Limb (tissue), 2 donors: ENCODE measurements around the gene KATNAL2.

ENCODE experiments used
- DNase-seq, 2 donors: peaks; one replicate each; pipeline ENCODE4 v3.0.0-alpha.2; 2016; ENCODE audit errors: extremely low spot score in 2 of 2

The KATNAL2 gene, protein sequence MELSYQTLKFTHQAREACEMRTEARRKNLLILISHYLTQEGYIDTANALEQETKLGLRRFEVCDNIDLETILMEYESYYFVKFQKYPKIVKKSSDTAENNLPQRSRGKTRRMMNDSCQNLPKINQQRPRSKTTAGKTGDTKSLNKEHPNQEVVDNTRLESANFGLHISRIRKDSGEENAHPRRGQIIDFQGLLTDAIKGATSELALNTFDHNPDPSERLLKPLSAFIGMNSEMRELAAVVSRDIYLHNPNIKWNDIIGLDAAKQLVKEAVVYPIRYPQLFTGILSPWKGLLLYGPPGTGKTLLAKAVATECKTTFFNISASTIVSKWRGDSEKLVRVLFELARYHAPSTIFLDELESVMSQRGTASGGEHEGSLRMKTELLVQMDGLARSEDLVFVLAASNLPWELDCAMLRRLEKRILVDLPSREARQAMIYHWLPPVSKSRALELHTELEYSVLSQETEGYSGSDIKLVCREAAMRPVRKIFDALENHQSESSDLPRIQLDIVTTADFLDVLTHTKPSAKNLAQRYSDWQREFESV

DNA sequence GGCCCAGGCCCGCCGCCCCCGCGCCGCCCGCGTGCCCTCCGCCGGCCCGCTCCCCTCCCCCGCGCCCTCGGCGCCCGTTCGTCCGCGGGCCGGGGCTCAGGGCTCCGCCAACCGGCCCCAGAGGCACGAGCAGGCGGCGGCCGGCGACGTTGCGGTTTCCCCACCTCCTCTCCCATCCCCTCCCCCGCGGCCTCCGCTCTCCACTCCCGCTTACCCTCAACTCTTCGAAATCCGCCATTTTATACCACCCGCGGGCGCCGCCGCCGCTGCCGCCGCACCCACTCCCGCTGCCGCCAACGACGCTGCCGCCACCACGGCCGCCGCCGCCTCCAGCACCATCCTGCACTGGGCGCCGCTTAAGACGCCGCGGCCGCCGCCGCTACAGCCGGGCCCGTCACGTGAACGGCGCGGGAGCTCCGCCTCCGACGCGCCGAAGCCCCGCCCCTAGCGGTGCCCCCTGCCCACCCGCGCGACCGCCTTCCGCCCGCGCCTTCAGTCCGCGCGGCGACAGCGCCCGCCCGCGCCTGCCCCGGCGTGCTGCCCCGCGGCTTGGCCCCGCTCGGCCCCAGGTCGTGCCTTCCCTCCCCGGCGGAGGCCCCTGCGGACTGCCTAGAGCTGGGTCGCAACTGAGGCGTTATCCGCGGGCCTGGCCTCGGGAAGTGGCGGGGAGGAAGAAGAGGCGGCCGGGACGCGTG lies at the start of gene KATNAL2, which contains the start of gene PIAS2:
Gene KATNAL2, plus strand, starts transcription at position 495 of the 695 bp plus-strand sequence. CDS start 29,271 bp downstream, outside the sequence.
Gene PIAS2, minus strand, starts transcription at position 400 of the 695 bp plus-strand sequence. Its CDS starts 162 bp downstream, at position 238.
- peak; percentile 74 to 91 for DNase-seq

DNA sequence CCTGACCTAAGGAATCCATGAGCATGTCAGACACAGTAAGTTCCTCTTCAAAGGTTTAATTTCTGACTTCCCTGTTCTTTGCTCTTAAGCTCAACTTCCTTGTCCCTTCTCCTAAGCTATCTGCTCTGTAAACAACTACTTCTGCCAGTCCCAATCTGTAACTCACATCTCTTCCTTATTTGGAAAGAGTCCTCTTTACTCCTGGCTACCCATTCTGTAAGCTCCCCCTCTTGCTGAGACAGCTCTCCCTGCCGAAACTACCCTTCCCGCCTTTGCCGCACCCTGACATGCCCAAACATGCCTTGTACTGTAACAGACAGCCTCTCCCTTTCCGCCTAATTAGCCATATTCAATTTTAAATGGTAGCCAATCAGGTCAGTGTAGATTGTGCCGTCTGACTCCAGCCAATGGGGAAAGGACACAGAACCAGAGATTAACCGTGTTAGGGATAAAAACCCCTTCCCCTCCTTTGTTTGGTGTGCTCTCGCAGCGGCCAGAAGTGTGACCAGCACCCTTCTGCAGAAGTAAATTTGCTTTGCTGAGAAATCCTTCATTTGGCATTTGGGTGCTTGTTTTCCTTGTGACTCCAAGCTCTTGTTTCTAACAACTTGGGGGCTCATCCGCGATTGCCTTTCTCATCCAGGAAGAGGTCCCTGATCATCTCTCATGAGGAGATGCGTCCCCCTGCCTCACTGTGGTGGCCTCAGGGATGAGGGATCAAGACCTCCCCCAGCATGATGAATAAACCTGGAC lies 49.1 kb upstream of the KATNAL2 start:
- no peak for DNase-seq

DNA sequence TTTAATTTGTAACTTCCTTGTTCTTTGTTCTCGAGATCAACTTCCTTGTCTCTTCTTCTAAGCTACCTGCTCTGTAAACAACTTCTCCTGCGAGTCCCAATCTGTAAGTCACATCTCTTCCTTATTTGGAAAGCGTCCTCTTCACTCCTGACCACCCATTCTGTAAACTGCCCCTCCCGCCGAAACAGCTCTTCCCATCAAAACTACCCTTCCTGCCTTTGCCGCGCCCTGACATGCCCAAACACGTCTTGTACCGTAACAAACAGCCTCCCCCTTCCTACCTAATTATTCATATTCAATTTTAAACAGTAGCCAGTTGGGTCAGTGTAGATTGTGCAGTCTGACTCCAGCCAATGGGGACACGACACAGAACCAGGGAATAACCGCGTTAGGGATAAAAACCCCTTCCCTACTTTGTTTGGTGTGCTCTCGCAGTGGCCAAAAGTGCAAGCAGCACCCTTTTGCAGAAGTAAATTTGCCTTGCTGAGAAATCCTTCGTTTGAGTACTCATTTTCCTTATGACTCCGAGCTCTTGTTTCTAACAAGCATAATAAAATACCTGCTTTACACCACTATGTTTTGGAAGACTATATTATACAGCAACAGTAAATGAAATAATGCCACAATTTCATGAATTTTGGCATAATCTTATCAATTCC lies 39.9 kb upstream of the KATNAL2 start:
- DNase-seq, result no peak

DNA sequence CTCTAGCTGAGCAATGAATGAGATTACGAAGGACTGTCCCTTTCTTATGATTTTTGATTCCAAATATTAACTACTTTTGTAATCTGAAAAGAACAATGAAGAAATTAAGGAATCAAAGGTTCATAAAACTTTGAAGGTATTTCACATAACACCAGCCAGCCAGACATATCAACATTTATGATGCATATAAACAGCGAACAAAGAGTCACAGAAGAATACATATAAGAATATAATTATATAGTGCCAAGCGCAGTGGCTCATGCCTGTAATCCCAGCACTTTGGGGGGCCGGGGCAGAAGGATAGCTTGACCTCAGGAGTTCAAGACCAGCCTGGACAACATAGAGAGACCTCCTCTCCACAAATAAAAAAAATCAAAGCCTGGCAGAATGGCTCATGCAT lies 34.2 kb upstream of the KATNAL2 start:
- no peak for DNase-seq

DNA sequence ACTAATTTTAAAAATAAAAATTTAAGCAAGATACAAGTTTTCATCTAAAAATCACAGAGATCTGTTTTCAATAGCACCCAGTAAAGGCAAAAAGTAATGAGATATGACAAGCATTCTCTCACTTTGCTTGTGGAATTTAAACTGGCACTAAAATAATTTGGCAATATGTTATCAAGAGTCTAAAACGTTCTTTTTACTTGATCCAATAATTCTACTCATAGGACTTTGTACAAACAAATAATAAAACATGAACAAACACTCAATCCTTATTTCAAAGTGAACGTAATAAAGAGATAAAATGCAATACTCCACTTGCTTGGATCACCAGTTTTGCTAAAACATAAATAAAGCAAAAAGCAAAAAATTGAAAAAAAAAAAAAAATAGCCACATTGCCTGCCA lies 30.5 kb upstream of the KATNAL2 start:
- DNase-seq, result no peak

DNA sequence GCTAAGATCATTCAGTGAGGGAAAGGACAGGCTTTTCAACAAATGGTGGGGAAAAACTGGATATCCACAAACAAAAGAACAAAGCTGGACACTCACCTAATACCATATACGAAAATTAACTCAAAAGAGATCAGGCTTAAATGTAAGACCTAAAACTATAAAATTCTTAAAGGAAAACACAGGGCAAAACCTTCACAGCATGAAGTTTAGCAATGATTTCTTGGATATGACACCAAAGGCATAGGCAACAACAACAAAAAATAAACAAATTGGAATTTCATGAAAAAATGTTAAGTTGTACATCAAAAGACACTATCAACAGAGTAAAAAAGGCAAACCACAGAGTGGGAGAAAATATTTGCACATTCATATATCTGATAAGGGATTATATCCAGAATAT lies 28.4 kb upstream of the KATNAL2 start:
- DNase-seq, result no peak

DNA sequence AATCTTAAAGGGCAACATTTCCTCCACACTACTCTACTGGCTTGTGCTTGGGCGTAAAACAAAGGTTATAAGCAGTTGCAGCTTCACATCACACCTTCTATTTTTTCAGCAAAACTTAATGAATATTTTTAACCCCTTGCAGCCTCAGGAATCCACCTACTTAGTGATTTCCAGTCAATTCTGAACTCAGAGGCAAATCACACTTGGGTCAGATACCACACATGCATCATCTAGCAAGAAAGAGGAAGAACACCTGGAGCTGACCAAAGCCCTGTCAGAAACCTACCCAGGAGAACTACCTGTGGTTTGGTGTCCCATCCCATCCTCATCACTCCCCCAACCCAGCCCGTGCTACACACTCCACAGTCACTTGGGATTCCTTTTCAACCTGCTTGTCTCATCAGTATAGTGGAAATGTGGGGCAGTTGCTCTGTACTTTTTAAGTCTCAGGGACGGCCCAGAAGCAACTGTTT lies 25.6 kb upstream of the KATNAL2 start:
- DNase-seq, result no peak

DNA sequence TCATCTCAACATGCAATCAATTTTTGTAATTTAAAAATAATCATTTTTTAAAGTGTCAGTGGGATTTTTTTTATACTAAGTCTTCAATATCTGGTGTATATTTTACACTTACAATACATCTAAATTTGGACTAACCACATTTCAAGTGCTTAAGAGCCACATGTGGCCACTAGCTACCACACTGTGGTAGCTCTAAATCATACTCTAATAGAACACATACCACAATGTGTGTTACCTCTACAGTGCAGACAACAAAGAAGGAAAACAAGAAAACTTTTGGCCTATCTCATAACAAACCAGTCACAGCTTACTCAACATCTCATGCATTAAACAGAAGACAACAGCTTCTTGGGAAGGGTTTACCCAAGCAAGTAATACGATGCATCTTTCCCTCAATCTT lies 24.6 kb upstream of the KATNAL2 start:
- DNase-seq, result no peak

DNA sequence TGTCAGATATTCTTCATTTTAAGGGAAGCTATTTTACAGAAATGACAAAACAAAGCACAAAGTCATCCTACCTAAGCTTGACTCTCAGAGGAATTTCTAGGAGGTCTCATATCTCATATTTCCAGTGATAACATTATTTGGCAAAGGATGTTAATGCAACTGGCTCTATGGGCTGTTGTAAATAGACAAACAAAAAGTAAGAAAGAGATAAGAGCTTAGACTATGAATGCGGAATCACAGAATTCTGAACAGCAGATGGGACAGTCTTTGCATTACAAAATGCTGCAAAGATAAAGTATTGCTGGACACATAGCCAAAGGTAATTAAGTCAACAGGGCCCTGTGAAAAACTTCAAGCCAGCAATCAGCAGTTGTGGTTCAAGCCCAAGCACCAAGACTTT lies 24.0 kb upstream of the KATNAL2 start:
- no peak for DNase-seq

DNA sequence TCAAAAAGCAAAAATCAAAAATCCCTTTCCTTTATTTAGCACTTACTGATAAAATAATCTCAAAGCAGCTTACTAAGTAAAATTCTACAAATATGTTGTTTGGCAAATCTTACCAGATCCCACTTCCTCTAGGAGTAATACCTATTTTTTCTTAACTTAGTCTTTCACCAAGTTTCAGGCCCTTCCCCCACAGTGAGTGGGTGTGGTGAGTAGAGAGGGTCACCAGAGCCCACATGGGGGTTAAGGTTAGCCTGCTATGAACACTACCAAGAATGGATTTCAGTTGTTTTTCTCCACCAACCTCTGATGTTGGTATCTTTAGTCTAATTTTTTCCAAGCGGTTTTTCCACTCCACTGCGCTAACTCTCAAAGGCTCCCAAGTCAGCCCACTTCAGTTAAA lies 23.3 kb upstream of the KATNAL2 start:
- no peak for DNase-seq

DNA sequence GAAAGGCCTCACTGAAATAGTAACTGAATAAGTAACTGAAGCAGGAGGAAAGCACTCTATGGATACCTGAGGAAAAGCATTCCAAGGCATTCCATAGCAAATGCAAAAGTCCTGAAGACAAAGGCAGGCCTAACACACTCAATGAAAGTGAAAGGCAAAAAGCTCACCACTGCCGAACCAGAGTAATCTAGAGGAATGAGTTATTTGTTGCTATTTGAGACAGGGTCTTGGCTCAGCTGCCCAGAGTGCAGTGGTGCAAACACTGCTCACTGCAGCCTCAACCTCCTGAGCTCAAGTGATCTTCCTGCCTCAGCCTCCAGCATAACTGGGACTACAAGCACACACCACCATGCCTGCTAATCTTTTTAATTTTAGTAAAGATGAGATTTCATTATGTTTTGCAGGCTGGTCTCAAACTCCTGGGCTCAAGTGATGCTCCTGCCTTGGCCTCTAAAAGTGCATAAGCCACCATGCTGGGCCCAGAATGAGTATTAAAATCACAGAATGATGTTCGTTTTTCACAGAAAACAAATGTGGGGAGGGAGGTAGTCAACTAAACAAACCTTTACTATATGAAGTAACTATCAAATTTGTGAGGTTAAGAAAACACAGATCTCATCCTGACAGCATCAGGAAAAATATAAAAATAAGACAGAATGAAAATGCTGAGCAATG lies 18.0 kb upstream of the KATNAL2 start:
- DNase-seq, result no peak

DNA sequence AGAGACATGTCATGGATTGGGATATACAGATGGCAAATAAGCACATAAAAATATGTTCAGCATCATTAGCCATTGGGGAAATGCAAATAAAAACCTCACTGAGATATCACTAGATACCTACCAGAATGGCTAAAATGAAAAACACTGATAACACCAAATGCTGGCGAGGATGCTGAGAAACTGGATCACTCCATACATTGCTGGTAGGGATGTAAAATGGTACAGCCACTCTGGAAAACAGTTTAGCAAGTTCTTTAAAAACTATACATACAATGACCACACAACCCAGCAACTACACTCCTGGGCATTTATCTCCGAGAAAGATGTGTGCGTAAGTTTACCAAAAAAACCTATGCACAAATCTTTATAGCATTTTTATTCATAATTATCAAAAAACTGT lies 14.0 kb upstream of the KATNAL2 start:
- DNase-seq, result no peak

DNA sequence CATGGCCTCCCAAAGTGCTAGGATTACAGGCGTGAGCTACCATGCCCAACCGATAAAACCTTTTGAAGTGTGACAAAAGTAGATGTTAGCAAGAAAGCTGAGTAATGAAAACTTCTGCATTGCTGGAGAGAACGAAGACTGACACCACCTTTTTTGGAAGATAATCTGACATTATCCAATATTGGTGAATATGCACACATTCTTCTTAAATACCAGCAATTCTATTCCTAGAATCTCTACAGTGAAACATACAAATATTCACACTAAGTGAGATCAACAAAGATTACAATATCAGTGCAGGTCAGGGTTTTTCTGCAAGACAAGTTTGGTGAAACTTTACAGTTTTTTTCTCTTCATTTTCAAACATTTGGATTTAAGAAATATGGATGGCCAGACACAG lies 7.9 kb upstream of the KATNAL2 start:
- DNase-seq, result no peak

DNA sequence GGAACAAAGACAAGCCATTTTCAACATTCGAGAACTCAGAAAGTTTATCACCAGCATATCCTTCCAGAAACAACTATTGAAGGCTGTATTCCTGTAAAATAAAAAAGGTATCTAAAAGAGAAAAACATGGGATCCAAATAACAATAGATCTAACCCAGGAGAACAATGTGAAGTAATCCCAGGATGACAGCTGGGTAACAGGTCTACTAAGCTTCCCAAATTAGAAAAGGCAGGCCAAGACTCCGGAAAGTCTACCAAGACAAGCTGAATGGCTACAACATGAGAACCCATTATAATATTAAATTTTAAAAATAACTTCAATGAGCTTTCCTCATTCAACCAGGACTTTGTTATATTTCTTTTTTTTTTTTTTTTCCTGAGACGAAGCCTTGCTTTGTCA lies 6.5 kb upstream of the KATNAL2 start:
- no peak for DNase-seq

DNA sequence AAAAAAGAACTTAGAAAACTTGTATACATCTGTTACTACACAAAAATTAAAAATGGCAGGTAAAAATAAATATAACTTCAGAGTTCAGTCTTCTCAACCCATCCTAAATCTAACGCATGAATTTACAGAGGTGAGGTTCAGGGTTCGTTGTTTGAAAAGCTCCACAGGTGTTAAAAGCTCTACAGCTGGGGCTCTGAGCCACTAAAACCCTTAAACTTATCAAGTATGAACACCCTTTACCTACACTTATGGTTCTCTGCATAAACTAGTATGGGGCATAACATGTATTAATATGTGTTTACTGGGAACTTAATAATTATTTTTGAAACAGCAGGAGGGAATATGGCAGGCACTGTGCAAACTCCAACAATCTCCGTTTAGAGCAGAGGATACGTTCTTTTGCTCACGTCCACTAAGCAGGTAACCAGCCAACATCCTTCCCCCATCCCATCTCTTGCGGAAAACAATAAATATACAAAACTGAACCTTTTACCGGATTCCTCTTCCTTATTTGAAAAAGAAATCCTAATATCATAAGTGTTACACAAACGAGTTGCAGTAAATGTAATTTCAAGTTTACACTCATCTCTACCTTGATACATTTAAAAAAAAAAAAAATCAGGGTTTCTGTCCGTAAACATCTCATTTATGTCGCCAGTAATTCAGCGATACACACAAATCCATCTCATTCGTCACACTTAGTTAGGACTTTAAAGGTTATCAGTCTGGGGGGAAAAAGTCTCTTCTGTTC lies 1.4 kb upstream of the KATNAL2 start:
- no peak for DNase-seq

DNA sequence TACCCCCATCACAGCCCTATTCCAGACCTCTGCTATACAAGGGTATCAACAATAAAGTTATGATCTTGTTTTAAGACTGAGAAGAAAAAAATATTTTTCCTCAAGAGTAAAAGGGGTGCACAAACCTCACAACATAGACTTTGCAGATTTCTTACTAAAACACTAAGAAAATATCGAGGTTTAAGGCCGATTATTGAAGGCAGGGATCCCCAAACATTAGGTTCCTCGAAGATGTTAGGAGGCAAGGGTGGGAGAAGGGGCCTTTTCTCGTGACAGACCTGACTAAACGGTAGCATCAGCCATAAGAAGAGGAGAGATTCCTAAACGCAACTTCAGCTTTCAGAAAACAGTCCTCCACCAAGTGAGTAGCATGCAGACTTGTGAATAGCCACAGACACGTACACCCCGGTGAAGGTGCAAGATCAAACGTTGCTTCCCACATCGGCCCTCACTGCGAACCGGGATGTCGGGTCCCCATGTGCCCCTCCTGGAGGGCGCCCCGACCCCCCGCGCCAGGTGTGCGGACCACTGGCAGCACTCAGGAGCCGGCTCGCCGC lies 773 bp upstream of the KATNAL2 start:
- DNase-seq, result peak in 1 of 2 donors; percentile 26

DNA sequence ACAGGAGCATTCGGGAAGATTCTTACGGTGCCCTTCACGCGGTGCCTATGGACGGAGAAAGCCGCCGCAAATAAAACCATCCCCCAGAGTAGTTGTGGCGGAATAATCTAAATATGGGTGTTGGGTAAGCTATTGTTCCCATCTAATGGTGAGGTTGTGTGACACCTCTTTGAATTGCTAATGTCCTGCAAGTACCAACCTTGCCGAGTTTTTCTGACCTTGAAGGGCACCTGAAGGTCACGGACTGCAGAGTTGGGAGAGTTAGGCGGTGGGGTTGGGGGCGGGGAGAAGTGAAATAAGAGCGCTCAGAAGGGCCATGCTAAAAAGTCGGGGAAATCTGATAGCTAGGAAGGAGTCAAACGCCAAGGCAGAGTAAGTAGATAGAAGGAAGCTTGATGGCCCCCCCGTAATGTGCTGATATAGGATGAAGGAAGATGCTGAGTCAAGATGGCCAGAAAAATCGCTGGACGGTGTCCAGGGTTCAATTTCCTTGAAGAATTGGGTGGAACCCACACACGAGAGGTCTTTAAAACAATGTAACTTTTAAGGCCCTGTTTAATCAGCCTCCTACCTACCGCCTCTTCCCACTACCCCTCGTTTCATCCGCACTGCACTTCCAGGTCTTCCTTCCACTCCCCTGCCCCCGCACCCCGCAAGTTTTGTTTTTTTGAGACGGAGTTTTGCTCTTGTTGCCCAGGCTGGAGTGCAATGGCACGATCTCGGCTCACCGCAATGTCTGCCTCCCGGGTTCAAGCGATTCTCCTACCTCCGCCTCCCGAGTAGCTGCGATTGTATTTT lies 600 bp downstream of the KATNAL2 start:
- peak; percentile 54 to 57 for DNase-seq

DNA sequence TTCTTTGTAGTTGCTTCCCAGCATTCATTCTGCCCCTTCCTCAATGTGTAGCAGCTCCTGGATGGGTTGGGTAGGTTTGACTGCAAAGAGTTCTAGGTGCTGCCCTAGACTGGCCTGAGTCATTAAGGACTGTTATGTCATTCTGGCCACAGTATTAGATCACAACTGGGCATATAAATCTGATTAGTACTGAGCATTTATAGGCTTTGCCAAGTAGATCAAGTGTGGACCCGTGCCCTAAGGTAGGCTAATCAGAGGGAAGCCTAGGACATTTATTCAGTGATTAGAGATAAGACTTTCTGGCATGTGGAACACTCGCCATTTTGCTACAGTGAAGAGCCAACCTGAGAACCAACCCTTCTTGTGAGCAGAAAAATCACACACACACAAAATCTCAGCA lies 2.7 kb downstream of the KATNAL2 start:
- DNase-seq, result no peak

DNA sequence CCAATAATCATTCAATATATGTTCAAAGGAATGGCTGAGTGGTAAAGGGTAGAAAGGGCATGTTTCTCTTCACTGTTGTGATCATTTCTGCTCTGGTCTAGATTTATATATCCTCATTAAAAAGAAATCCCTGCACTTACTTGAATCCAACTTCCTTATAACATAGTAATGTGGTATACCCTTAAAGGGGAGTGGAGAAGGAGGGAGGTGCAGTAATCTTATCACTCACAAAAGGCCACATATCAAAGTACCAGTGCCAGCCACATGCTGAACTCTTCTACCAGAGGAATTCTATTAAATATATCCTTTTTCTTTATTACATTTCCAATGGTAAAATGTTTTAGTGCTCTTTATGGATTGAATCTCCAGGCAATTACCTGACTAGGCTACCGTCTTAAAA lies 3.3 kb downstream of the KATNAL2 start:
- DNase-seq, result no peak
